Measurements from ENCODE around the gene FBXO41. TPM values are rescaled to one million over a fixed set of nuclear protein-coding genes. Genes with fewer than 3 reads are reported as not detected.

The FBXO41 gene
- total and polyA plus RNA-seq, 12 donors: 0.12 to 1.8 (median 0.68) TPM

GRCh38 chr2:73292316-73292905, 8.1 kb upstream of the FBXO41 start:
- ATAC-seq (peak in 1 of 8 donors; percentile 28), DNase-seq (no peak)
- TF ChIP-seq CTCF (IDR thresholded peaks at IDR 0.05): no peak
- H3K9me3 ChIP-seq: peaks cover 0 to 3% (median 0%) of the 10 kb centered on the region in 11 donors
- H3K27me3 ChIP-seq: peaks cover 31 to 100% (median 97%) of the 10 kb centered on the region in 7 donors
- H3K27ac ChIP-seq: no peak overlapping the region
- intact Hi-C loops (cut with DNase I): no loop called here
- H3K4me1 ChIP-seq: peaks cover 4 to 31% (median 19%) of the 10 kb centered on the region in 9 donors
- 5 to 6% methylated on average over 38 of the region's 38 CpGs for WGBS, 2 donors
- H3K4me3 ChIP-seq: peak overlapping the region in 1 of 10 donors; percentile 35
- no peaks in the 10 kb centered on the region for H3K36me3 ChIP-seq

DNA sequence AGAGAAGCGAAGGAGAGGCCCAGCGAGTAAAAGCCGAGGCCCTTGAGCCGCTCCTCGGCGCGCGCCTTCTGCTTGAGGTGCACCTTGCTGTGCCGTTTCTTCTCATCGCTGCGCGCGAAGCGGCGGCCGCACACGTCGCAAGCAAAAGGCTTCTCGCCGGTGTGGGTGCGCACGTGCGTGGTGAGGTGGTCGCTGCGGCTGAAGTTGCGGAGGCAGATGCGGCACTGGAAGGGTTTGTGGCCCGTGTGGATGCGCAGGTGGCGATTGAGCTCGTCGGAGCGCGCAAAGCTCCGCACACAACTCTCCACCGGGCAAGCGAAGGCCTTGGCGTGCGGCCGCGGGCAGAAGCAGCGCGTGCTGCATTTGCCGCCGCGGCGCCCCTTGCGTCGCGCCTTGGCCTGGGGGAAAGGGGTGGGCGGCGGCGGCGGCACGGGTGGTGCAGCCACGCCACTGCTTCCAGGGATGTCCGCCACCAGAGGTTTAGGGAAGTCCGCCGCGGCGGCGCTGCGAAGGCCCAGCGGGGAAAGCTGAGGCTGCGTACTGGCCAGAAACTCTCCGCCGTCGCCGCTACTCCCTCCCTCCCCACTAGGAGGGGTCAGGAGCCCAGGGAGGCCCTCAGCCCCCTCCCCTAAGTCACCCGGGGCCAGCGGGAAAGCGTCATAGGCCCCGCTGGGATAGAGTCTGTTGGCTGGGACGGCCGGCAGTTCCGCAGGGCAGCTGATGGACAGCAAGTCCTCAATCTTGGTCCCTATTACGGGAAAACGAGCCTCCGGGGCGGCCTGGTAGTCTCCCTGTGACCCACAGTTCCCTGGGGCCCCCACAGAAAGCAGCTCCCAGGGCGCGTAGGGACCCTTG, 7.4 kb upstream of the FBXO41 start:
- no peak for TF ChIP-seq CTCF (IDR thresholded peaks at IDR 0.05)
- peak in 1 of 2 donors; percentile 11 for DNase-seq
- H3K4me1 ChIP-seq: peaks cover 4 to 31% (median 19%) of the 10 kb centered on the region in 9 donors
- H3K27ac ChIP-seq: no peak overlapping the region
- 0 to 2% methylated on average over 82 of the region's 82 CpGs for WGBS, 2 donors
- peak overlapping the region in 6 of 10 donors; percentile 7 to 35 (median 30) for H3K4me3 ChIP-seq
- no peaks in the 10 kb centered on the region for H3K36me3 ChIP-seq
- ATAC-seq: peak in 3 of 8 donors; percentile 8 to 32 (median 10)
- peaks cover 0 to 3% (median 0%) of the 10 kb centered on the region in 11 donors for H3K9me3 ChIP-seq
- peaks cover 35 to 100% (median 96%) of the 10 kb centered on the region in 7 donors for H3K27me3 ChIP-seq
- intact Hi-C loops (cut with DNase I): no loop called here

- Histone ChIP-seq H3K27me3 (peaks cover 37 to 100% (median 95%) of the 10 kb centered on the region in 7 donors), H3K27ac (no peak overlapping the region), H3K4me3 (peak overlapping the region in 6 of 10 donors; percentile 7 to 35 (median 30)), H3K4me1 (peaks cover 4 to 31% (median 19%) of the 10 kb centered on the region in 9 donors), H3K36me3 (no peaks in the 10 kb centered on the region), H3K9me3 (peaks cover 0 to 3% (median 0%) of the 10 kb centered on the region in 11 donors)
- 4% methylated on average over 34 of the region's 34 CpGs for WGBS, 2 donors
- no peak for TF ChIP-seq CTCF (IDR thresholded peaks at IDR 0.05)
- ATAC-seq: peak; percentile 39 to 84 (median 75)
- peak; percentile 47 to 51 for DNase-seq
- intact Hi-C loops (cut with DNase I): no loop called here
Measured at GRCh38 chr2:73291093-73291460, 6.8 kb upstream of the FBXO41 start.

DNA sequence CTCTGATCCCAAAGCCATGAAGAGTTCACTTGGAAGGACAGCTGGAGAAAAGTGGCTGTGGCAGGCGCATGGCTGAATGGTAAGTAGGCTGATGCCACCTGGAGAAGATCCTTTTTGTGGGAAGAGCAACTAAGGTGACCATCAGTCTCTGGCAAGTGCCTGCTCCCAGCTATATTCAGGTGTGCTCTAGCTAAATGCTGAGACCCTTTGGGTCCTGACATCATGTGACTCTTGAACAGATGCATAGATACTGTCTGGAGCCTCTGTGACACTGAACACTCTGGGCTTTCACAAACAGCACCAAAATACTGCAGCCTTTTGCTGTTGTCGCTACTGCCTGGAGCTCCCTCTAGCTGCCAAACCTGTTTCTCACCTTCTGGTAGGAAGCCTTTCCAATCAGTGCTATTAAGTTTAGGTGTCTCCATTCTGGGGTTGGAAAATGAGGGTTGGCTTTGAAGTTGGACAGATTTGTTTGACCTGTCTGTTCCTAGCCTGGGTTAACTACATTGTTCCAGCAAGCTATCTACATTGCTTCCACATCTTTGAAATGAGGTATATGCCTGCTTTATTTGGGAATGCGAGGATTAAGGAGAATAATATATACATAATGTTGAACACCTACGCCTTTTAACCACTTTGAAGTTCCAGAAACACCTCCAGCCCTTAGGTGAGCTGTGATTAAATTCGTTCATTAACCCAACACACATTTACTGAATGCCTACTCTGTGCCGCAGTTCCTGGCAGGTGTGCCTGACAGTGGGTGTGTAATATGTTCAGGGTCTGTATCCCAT, 6.0 kb upstream of the FBXO41 start:
- Histone ChIP-seq H3K9me3 (peaks cover 0 to 3% (median 0%) of the 10 kb centered on the region in 11 donors), H3K27me3 (peaks cover 37 to 99% (median 93%) of the 10 kb centered on the region in 7 donors), H3K4me3 (no peak overlapping the region), H3K4me1 (peaks cover 4 to 35% (median 20%) of the 10 kb centered on the region in 9 donors), H3K36me3 (no peaks in the 10 kb centered on the region), H3K27ac (no peak overlapping the region)
- TF ChIP-seq CTCF (IDR thresholded peaks at IDR 0.05): peak in 6 of 9 donors; percentile 30 to 57 (median 40)
- ATAC-seq (no peak), DNase-seq (no peak)
- 48 to 52% methylated on average over 6 of the region's 6 CpGs for WGBS, 2 donors
- intact Hi-C loops (cut with DNase I): no loop called here

All from heart right ventricle (tissue), 16 donors.